Thyroid gland (tissue), 4 donors: Measurements from ENCODE around the gene NFASC.

Experiments used
- POLR2A ChIP-seq, 2 donors: fragments of 450-650 bp; IDR thresholded peaks; one replicate each; pipeline ENCODE4 v1.6.1; 2017; ENCODE audit warnings: antibody characterized with exemption in 2 of 2, mild to moderate bottlenecking in 2 of 2, moderate library complexity in 1 of 2
- TF ChIP-seq, protein P1 (sequence below), 6 experiments: fragments of 200-600 bp in 3 of 6; fragments of 450-650 bp in 3 of 6; sonication (generic) in 3 of 6; IDR thresholded peaks; one replicate each; pipeline ENCODE4 v1.5.1; 2016 to 2019; ENCODE audit warnings: antibody characterized with exemption in 6 of 6, mild to moderate bottlenecking in 2 of 6, inconsistent platforms in 1 of 6, moderate library complexity in 1 of 6

DNA sequence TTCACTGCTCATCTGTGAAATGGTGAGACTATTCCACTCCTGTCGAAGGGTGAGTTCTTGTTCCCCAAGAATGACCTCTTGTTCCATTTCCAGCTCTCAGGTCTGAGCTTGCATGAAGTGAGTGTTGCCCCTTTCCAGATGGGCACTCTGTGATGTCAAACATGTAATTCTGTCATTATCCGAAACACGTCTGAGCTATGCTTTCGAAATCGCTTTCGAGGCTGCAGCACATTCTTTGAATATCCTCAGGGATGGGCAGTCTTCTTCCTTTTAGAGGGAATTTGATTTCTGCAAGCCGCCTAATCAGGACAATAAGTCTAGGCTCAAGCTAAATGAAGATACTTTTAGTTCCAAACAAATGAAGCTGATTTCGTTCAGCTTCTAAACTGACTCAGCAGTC lies 15.1 kb downstream of the NFASC start:
- TF ChIP-seq POLR2A (IDR thresholded peaks at IDR 0.05) = no peak
- TF ChIP-seq, protein P1, sequence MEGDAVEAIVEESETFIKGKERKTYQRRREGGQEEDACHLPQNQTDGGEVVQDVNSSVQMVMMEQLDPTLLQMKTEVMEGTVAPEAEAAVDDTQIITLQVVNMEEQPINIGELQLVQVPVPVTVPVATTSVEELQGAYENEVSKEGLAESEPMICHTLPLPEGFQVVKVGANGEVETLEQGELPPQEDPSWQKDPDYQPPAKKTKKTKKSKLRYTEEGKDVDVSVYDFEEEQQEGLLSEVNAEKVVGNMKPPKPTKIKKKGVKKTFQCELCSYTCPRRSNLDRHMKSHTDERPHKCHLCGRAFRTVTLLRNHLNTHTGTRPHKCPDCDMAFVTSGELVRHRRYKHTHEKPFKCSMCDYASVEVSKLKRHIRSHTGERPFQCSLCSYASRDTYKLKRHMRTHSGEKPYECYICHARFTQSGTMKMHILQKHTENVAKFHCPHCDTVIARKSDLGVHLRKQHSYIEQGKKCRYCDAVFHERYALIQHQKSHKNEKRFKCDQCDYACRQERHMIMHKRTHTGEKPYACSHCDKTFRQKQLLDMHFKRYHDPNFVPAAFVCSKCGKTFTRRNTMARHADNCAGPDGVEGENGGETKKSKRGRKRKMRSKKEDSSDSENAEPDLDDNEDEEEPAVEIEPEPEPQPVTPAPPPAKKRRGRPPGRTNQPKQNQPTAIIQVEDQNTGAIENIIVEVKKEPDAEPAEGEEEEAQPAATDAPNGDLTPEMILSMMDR (IDR thresholded peaks at IDR 0.05) = no peak
